Occipital lobe (tissue), 2 donors: ENCODE measurements around the gene RBPJL. TPM values are rescaled to one million over a fixed set of nuclear protein-coding genes. Genes with fewer than 3 reads are reported as not detected.
"Not testable (repeated sequence)": the region's sequence is repeated elsewhere in the genome, so short reads cannot be mapped to it uniquely, and the experiment has no call there.

Experiments
- DNase-seq: peaks from one replicate; lab custom pipeline; 2025; lab: John Stamatoyannopoulos, UW
- total RNA-seq: library from RNA; depleted of rRNA; stranded (reverse); fragments of >200 nt; gene quantifications from one replicate; pipeline ENCODE4 v1.2.3, GENCODE V29; 2014

The RBPJL gene
- total RNA-seq, 1 donor from 2014 or later = not detected

DNA sequence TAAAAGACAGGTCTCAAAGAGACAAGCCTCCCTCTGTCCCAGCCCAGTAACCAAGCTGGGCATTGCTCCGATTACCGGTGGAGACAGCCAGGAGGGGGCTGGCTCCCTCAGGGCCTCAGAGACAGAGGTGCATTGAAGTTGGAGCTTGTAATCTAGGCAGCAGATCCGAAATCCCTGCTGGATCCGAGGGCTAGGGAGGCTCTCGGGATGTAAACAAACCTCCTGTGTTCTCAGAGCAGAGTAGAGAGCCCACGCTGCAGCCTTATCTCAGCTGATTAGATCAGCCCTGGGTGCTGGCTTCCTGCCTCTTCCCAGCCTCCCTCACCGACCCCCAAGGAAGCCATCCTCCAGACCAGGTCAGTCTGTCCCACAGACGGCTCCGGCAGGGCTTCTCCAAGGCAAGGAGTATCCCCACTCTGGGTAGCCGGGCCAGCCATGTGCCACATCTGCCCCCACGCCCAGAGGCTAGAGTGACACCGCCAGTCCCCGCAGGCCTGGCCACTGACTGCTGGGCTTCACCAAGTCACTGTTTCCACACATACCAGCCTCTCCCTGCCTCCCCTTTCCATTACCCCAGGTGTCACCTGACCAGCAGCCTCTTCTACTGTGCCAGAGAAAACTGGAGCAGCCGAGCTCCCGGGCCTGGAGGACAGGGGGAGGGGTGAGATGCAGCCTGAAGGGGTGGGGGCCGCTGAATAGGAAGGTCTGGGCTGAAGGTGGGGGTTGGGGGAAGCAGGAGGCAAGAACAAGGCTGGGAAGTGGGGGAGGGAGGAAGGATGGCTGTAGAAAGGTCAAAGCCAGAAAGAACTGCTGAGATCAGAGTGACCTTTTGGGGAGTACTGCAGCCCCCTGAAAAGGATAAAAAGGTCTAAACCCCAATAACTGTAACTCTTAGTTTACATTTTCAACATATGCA, 35.6 kb downstream of the RBPJL start:
- no peak for DNase-seq

DNA sequence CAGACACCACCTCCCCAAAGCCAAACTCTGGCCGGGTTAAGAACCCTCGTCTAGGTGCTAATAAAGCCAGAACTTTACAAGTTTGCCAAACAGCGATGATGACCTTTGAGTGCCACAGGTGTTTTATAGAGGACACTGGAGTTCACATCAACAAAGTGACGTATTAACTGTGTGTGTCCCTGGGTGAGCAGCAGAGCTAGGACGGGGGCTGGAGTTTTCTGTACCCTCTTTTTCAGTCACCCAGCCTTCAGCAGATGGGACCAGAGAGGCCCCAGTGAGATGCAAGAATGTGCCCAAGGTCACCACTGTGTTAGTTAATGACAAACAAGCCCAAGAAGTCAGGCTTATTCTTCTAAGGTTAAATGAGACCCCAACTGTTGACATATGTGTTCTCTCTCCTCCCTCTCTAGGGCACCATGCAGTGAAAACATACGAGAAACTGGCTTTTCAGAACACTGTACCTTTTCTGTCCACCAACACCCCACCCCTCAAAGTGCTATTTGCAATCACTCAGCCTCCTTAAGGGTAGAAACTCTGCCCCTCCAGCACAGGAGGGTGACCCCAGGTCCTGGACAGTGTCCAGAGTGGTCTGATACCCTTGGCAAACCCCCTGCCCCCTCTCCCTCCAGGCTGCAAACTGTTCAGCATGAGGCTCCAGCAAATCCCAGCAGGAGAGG, 36.4 kb downstream of the RBPJL start:
- no peak for DNase-seq

DNA sequence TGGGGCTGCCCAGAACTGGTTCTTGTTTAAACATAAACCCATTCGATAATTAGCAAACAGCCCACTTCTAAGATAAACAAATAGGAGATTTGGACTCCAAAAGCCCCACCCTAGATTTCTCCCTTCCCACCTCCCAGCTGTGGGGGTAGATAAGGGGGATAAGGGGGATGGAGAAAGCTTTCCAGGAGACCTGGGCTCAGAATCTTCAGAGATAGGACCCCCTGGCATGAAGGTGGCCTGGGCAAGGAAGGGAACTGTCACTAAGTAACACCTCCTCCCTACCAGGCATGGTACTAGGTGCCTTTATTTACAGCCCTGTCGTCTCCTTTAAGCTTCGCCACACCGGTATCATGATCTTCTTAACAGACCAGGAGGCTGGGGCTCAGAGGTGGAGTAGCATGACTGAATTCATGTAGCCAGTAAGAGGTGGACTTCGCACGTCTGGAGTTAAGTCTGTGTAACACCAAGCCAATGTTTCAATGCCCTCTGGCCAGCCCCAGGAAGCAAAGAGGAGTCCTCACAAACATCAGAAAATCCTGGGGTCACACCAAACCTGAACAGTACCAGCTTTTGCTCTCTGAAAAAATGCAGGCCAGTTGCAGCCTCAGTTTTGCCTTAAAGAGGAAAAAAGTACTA, 37.0 kb downstream of the RBPJL start:
- DNase-seq = no peak

DNA sequence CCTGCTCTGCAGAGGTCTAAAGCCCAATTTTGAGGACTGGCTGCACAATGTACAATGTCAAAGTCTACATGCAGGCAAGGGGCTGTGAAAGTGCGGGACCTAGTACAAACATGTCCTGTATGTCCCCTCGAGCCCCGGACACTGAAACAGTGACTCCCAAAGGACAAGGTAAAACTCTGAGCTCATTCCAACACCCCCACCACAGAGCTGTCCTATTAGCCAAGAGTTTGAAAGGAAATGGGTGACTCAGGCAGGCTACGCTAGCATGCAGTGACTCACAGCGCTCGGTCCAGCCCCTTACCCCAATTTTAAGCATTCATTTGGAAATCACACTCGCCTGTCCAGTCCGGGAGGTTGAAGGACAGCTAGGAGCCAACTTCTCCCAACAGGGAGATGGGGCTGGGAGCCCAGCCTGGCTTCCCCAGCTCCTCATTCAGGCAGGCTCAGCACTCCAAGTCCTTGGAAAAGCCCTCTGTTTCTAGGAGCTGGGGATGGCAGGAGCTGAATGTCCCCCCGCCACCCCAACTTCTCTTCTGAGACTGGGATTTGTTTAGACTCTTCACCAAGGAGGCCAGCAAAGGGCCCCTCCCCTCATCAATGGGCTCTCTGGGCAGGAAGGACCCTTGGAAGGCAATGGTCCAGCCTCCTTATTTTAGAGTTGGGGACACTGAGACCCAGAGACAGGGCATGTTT, 37.7 kb downstream of the RBPJL start:
- DNase-seq = peak; percentile 24

DNA sequence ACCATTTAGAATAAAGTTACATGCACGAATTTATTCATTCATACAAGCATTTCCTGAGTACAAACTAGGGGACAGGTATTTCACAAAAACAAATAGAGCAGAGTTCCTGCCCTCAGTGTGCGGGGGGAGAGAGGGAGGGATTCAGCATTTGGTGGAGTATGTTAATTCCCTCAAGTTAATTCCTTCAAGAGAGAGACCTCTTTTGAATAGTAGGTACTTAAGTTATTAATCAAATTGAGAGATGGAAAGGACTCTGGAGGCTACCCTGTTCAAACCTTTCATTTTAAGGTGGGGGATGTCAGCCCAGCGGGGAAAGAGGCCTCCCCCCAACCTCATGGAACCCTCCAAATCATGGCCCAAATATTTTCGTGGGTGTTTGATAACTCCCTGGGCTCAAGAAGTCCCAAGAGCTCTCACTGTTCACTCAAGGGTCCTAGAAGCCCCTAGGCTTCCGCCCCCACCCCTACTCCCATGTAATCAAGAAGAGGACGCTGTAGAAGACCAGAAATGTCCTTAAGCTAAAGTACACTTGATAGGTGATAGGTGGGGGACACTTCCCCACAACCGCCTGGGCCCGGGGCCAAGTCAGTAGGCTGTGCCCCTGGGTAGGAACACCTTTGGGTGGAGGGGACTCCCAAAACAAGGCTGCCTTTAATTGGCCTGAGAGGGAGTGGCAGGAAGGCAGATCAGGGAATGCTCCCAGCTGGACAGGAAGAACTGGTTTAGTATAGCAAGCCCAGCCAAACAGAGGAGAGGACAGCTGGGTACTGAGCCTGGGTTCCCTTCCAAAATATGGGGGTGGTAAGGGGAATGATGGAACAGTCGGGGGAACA, 38.7 kb downstream of the RBPJL start:
- DNase-seq = no peak

- no peak for DNase-seq
Observed at GRCh38 chr20:45346291-45346718, 39.7 kb downstream of the RBPJL start.

DNA sequence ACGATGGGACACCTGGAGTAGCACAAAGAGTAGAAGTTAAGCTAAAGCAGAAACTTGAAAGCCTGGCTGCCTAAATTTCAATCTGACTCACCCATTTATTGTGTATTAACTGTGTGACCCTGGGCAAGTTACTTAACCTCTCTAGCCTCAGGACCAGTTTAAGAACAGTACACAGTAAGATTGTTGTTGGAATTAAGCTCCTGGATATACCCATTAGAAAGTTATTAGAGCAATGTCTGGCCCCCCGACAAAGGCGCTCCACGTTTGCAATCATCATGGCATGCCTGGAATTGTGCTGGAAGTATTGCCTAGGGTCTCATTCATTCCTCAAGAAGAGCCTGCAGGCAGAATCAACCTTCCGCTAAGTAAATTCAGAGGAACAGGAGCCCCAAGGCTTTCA, 40.2 kb downstream of the RBPJL start:
- DNase-seq = no peak

- no peak for DNase-seq
Observed at GRCh38 chr20:45347297-45347935, 40.8 kb downstream of the RBPJL start.

DNA sequence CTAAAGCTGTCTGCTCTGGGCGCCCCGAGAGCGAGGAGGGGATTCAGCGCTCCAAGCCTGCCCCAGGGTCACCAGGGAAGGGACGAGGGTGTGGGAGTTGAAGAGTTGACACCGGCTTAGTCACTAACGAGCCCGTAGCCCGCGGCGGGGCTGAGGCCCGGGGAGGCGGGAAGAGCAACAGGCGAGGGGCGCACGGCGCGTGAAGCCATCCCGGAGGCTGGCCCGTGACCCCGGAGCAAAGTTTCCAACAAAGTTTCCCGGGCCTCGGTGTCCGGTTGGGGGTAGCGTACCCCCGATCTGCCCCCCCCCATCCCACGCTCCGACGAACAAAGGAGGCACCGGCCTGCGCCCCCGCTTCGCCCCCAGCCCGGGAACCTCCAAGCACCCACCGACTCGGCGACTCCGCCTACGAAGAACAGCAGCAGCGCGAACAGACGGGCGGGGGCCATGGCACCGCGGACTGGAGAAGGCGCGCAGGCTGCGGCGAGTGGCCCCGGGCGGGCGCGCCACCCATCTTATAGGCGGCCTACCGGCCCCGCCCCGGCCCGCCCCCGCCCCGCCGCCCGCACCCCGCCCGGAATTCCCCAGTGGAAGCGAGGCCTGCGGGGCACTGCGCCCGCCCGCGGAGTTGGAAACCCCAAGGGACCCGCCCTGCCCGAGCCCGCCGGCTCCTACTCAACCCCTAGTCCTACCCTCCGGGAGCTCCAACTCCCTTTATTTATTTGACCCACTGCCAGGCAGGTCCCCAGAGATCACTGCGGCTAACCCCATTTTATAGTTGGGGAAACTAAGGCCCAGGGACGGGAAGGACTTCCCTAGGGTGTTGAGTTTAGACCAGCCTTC, 41.5 kb downstream of the RBPJL start, which contains the start of gene SDC4:
SDC4 (minus strand) TSS at position 489 of the 843 bp plus-strand sequence; CDS start at position 449, 40 bp downstream.
- no peak for DNase-seq

DNA sequence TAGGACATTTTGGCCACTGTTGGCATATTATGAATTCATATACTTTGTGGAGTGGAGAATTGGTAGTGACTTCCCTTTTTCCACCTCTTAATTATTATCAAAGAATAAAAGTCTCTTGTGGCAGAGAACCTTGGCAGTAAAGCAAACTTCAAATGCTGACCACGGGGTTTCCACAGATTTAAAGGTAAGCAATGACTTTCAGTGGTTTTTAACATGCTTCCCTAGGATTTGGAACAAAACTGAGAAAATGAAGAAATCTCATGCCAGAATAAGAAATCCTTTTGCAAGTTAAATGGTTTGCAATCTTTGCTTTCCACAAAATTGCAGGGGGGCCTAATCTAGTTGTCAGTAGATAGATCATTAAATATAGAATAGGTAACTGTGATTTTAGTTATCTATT, 43.6 kb downstream of the RBPJL start:
- no peak for DNase-seq

GRCh38 chr20:45350795-45351194, 44.2 kb downstream of the RBPJL start:
- not testable (repeated sequence) for DNase-seq

DNA sequence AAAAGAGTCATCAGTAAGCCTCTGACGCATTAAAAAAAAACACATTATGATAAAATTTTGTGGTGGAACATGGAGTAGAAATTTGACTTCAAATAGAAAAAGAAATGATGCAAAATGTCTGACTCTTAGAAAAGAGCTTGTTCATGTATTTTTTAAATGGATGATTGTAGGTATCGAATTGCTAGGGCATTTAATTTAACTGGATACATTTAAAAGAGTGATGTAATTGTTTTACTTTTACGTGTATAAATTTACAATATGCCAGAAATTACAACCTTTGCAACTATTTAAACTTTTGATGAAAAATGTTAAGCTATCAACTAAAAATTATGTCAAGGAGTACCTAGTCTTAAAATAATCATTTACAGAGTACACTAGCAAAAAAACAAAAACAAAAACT, 46.1 kb downstream of the RBPJL start:
- no peak for DNase-seq

GRCh38 chr20:45353746-45354145, 47.1 kb downstream of the RBPJL start:
- DNase-seq = no peak

DNA sequence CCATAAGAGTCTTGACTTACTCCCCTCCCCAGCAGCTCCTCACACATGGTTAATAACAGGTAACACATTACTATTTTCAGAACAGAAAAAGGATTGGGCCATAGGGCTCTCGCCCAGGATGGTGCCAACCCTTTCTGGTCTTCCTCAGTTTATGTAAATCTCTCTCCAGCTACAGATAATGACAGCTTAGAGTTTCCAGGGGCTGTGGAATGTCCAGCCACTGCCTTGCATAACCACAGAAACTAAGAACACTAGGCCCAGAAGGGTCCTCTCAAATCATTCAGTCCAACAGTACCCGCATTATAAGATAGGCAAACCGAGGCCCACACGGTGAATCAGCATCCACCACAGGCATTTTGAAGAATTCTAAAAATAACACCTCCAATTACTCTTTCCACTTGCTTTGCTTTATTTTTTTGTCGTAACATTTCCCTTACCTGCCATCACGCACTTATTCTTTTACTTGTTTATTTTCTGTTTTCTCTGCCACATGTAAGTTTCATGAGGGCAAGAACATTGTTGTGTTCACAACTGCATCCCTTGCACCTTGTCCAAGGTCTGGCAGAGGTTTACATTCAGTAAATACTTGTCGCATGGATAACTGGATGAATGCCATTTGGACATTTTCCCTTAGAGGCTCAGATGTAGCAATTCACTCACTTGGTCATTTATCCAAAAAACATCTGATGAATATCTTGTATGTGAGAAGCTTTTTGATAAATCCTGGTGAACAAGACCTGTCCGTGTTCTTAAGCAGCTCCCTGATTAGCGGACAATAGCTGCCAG, 48.0 kb downstream of the RBPJL start:
- DNase-seq = no peak

GRCh38 chr20:45355209-45356084, 48.8 kb downstream of the RBPJL start:
- DNase-seq = no peak

DNA sequence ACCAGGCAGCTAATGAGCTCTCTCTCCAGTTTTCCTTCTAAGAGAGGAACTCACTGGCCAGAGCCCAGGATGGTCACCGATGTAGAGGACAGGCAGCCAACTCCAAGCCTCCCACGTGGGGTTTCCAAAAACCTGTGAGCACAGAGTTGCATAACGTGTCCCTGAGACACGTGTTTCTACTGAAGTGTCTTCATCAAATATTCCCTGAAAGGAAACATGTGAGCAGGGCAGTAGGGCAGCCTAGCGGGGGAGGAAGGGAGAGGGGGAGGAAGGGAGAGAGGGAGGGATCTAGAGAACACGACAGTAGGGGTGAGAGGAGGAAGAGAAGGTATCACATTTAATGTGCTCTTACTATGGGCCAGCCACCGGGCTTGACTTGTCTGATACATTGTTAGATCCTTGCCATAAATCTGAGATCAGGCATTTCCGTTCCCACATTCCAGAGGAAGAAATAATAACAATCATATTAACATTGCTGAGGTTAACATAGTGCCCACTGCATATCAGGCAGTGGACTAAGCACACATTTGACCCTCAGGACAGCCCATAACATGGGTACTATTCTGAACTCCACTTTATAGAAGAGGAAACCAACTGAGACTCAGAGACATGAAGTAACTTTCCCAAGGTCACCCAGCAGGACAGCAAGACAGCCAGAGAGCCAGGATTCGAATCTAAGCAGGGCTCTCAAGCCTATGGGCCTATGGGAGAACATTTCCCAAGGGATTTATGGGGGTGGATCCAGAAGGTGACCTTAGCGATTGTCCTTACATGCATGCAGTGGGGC, 51.8 kb downstream of the RBPJL start:
- peak; percentile 68 for DNase-seq

- DNase-seq = no peak
Observed at GRCh38 chr20:45359069-45359405, 52.4 kb downstream of the RBPJL start.
